K562 (cell line): ENCODE data around the gene ANAPC16. TPM values are rescaled to one million over a fixed set of nuclear protein-coding genes. Genes with fewer than 3 reads are reported as not detected.

ENCODE experiments used
- ATF2 ChIP-seq: sonication (generic); formaldehyde crosslinking; IDR thresholded peaks from 2 replicates; pipeline ENCODE4 v1.8.1; 2022; ENCODE audit warnings: missing genetic modification reagents
- BCOR ChIP-seq: fragments of 450-650 bp; IDR thresholded peaks from 2 replicates; pipeline ENCODE4 v1.6.1; 2016
- CAMTA2 ChIP-seq: fragments of 250-450 bp; sonication (Bioruptor Pico); conservative IDR thresholded peaks from 2 replicates; pipeline ENCODE4 v1.5.1; 2022
- CREBBP ChIP-seq: IDR thresholded peaks from one replicate; pipeline ENCODE4 v1.6.1; 2012; ENCODE audit warnings: low read depth, mild to moderate bottlenecking, control low read depth, inconsistent platforms, low read length
- CTBP1 ChIP-seq: fragments of 450-650 bp; IDR thresholded peaks from 2 replicates; pipeline ENCODE4 v1.6.1; 2016; ENCODE audit warnings: borderline replicate concordance
- DNMT1 ChIP-seq: fragments of 450-650 bp; IDR thresholded peaks from 2 replicates; pipeline ENCODE4 v1.6.1; 2016; ENCODE audit warnings: antibody characterized with exemption, mild to moderate bottlenecking
- DPF2 ChIP-seq: fragments of 450-650 bp; IDR thresholded peaks from 2 replicates; pipeline ENCODE4 v1.6.1; 2016
- ETS2 ChIP-seq: IDR thresholded peaks from 2 replicates; pipeline ENCODE4 v1.6.1; 2016; ENCODE audit warnings: borderline replicate concordance, missing genetic modification characterization, mild to moderate bottlenecking, moderate library complexity, missing compliant biosample characterization; ENCODE audit not compliant: poor library complexity, severe bottlenecking
- FOXK2 ChIP-seq, 2 experiments: fragments of 450-650 bp; IDR thresholded peaks in 1 of 2; conservative IDR thresholded peaks in 1 of 2; 2 replicates each; pipeline ENCODE4 v1.6.1; 2016; ENCODE audit warnings: low read depth in 2 of 2, mild to moderate bottlenecking in 1 of 2
- FOXM1 ChIP-seq, 2 experiments: fragments of 450-650 bp in 1 of 2; sonication (generic) in 1 of 2; formaldehyde crosslinking in 1 of 2; IDR thresholded peaks; 2 replicates each; pipeline versions ENCODE4 v1.6.1 to v1.9.0; 2017 to 2022; ENCODE audit warnings: low read depth in 2 of 2, mild to moderate bottlenecking in 2 of 2, missing genetic modification reagents in 1 of 2, moderate library complexity in 1 of 2
- HNRNPLL ChIP-seq: fragments of 200-400 bp; formaldehyde crosslinking; IDR thresholded peaks from 2 replicates; pipeline ENCODE4 v1.6.1; 2017; ENCODE audit warnings: low read length, low read depth, mild to moderate bottlenecking; ENCODE audit not compliant: poor library complexity, severe bottlenecking
- KHSRP ChIP-seq: fragments of 450-650 bp; IDR thresholded peaks from 2 replicates; pipeline ENCODE4 v1.6.1; 2017
- KLF6 ChIP-seq: fragments of 250-450 bp; sonication (Bioruptor Pico); IDR thresholded peaks from 2 replicates; pipeline ENCODE4 v1.4.0; 2020; ENCODE audit warnings: mild to moderate bottlenecking, moderate library complexity, borderline replicate concordance
- MTA3 ChIP-seq: fragments of 450-650 bp; formaldehyde crosslinking; IDR thresholded peaks from 2 replicates; pipeline ENCODE4 v1.6.1; 2017; ENCODE audit warnings: mild to moderate bottlenecking, borderline replicate concordance
- NFATC3 ChIP-seq: fragments of 450-650 bp; IDR thresholded peaks from 2 replicates; pipeline ENCODE4 v1.6.1; 2017; ENCODE audit warnings: mild to moderate bottlenecking
- PPARD ChIP-seq: fragments of 250-450 bp; sonication (Bioruptor Pico); IDR thresholded peaks from 2 replicates; pipeline ENCODE4 v1.8.0; 2022; ENCODE audit warnings: inconsistent platforms, mild to moderate bottlenecking, moderate library complexity
- PTRF ChIP-seq: fragments of 450-650 bp; IDR thresholded peaks from 2 replicates; pipeline ENCODE4 v1.6.1; 2016; ENCODE audit warnings: mild to moderate bottlenecking, missing genetic modification characterization, missing compliant biosample characterization
- RBM17 ChIP-seq: fragments of 200-400 bp; formaldehyde crosslinking; IDR thresholded peaks from 2 replicates; pipeline ENCODE4 v1.6.1; 2017; ENCODE audit warnings: low read depth, mild to moderate bottlenecking, low read length, borderline replicate concordance
- RBM39 ChIP-seq: fragments of 200-400 bp; formaldehyde crosslinking; optimal IDR thresholded peaks from 2 replicates; pipeline ENCODE3; 2018; ENCODE audit warnings: low read depth, low read length
- RFX1 ChIP-seq: fragments of 450-650 bp; IDR thresholded peaks from 2 replicates; pipeline ENCODE4 v1.6.1; 2016; ENCODE audit warnings: mild to moderate bottlenecking, moderate library complexity
- SETDB1 ChIP-seq: IDR thresholded peaks from one replicate; pipeline ENCODE4 v1.6.1; 2012; ENCODE audit warnings: low read length, control low read depth, inconsistent platforms
- ZFP1 ChIP-seq: fragments of 450-650 bp; formaldehyde crosslinking; IDR thresholded peaks from 2 replicates; pipeline ENCODE4 v1.4.0; 2020; ENCODE audit warnings: mild to moderate bottlenecking, mixed read lengths
- ZKSCAN1 ChIP-seq: fragments of 150-350 bp; IDR thresholded peaks from 2 replicates; pipeline ENCODE4 v1.6.1; 2016; ENCODE audit warnings: low read depth, low read length
- ZNF354B ChIP-seq: fragments of 250-450 bp; sonication (Bioruptor Pico); IDR thresholded peaks from 2 replicates; pipeline ENCODE4 v1.4.0; 2020
- ZNF445 ChIP-seq: fragments of 250-450 bp; sonication (Bioruptor Pico); IDR thresholded peaks from 2 replicates; pipeline ENCODE4 v1.4.0; 2020; ENCODE audit warnings: low read depth, mild to moderate bottlenecking, moderate library complexity
- ZNF589 ChIP-seq: fragments of 200-800 bp; sonication (Bioruptor generic); IDR thresholded peaks from 2 replicates; pipeline ENCODE4 v1.6.1; 2016; ENCODE audit warnings: low read depth, missing genetic modification characterization, missing compliant biosample characterization
- ZNF79 ChIP-seq: fragments of 250-450 bp; sonication (Bioruptor Pico); IDR thresholded peaks from 2 replicates; pipeline ENCODE4 v1.4.0; 2020; ENCODE audit warnings: low read depth, mild to moderate bottlenecking, moderate library complexity
- polyA plus RNA-seq, 8 experiments: library from polyadenylated mRNA; depleted of rRNA in 4 of 8; stranded (reverse) in 5 of 8; unstranded in 3 of 8; fragments of >200 nt; fragmentation: Nextera tagmentation in 2 of 8; fragmentation: Illumina TruSeq in 1 of 8; extraction: Ambion mirVana in 2 of 8; extraction: Trizol in 1 of 8; gene quantifications; 2 replicates each; pipeline versions ENCODE4 v1.2.1 to v1.2.3, GENCODE V29; 2011 to 2014; ENCODE audit warnings: inconsistent platforms in 1 of 8, missing spikeins in 1 of 8
- total RNA-seq, 7 experiments: library from RNA; depleted of rRNA in 6 of 7; stranded (reverse); fragments of >200 nt in 6 of 7; fragmentation: Illumina TruSeq in 2 of 7; extraction: Trizol in 2 of 7; gene quantifications; 2 replicates each; pipeline versions ENCODE4 v1.2.1 to v1.2.3, GENCODE V29; 2011 to 2021; ENCODE audit warnings: low replicate concordance in 1 of 7
- TF ChIP-seq, protein P1 (sequence below): sonication (generic); formaldehyde crosslinking; IDR thresholded peaks from 2 replicates; pipeline ENCODE4 v1.9.0; 2022; ENCODE audit warnings: mild to moderate bottlenecking, missing genetic modification reagents

The ANAPC16 gene
- total and polyA plus RNA-seq, 9 of the 15 experiments (the other 6 are each of a cell fraction or from before 2014, with no cell fraction given), result 42.6 to 208 (median 108) TPM

DNA sequence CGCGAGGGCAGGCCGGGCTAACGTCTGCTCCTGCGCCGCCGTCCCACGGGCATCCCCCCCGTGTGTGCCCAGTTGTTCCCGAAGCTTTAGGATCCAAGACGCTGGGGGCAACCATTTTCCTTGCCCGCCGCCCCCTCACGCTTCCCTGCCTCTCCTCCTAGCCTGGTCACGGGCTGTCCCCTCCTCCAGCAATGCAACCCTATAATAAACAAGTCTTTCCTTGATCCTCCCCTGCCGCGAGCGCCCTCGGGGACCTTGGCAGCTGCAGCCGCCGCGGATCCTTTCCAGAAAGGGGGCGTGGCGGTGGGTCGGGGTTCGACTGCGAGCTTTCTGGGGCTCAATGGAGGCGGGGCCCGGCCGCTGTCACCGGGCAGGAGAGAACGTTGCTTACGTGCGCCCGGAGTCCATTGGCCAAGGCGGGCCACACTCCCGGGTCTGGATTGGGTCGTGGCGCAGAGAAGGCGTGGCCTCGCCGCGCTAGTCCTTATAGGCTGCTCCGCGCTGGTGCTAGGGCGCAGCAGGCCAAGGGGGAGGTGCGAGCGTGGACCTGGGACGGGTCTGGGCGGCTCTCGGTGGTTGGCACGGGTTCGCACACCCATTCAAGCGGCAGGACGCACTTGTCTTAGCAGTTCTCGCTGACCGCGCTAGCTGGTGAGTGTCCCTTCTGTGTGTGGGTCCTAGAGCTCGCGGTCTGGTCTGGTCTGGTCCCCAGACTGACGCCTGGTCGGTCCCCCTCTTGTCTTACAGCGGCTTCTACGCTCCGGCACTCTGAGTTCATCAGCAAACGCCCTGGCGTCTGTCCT, 57.8 kb downstream of the ANAPC16 start, which contains the start of gene DDIT4 (continued):
- TF ChIP-seq RFX1 (no peak), FOXM1 (IDR thresholded peaks at IDR 0.05; ENCODE audit: low read depth) (no peak), FOXM1 (CRISPR knock-in tag; IDR thresholded peaks at IDR 0.05; ENCODE audit: low read depth) (no peak; the same call in none of the 2 replicates), HNRNPLL (peak; percentile 88), ZFP1 (CRISPR knock-in tag) (peak; percentile 66), FOXK2 (conservative IDR thresholded peaks at IDR 0.05 in 1 of 2, IDR thresholded peaks at IDR 0.05 in 1 of 2; ENCODE audit: low read depth in 2 of 2) (no peak), MTA3 (no peak), RBM17 (no peak), KHSRP (no peak; the same call in 1 of the 2 replicates), NFATC3 (0 out of 2 replicates have a peak, but pooled peaks have one; percentile 71), ZNF445 (no peak), CTBP1 (no peak), BCOR (no peak; the same call in none of the 2 replicates), ATF2 (CRISPR knock-in tag) (no peak), PTRF (tag) (no peak), DNMT1 (peak; percentile 96), ZKSCAN1 (0 out of 2 replicates have a peak, but pooled peaks have one; percentile 40), ETS2 (tag) (no peak), ZNF589 (CRISPR knock-in tag) (no peak), PPARD (CRISPR knock-in tag) (no peak), ZNF79 (CRISPR knock-in tag) (no peak), RBM39 (no peak), ZNF354B (peak; percentile 70), DPF2 (no peak), CREBBP (no peak), CAMTA2 (CRISPR knock-in tag) (peak; percentile 83; the same call in 1 of the 2 replicates), KLF6 (CRISPR knock-in tag) (peak; percentile 34; the same call in 1 of the 2 replicates), SETDB1 (no peak)
- TF ChIP-seq, protein P1, sequence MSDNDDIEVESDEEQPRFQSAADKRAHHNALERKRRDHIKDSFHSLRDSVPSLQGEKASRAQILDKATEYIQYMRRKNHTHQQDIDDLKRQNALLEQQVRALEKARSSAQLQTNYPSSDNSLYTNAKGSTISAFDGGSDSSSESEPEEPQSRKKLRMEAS (CRISPR knock-in tag), result no peak; the same call in 1 of the 2 replicates
